K562 (cell line): ENCODE data around the gene COX5A. TPM values are rescaled to one million over a fixed set of nuclear protein-coding genes. Genes with fewer than 3 reads are reported as not detected.

Experiments
- ARNT ChIP-seq, 2 experiments: fragments of 450-650 bp; IDR thresholded peaks; 2 replicates each; pipeline ENCODE4 v1.6.1; 2016; ENCODE audit warnings: mild to moderate bottlenecking in 1 of 2
- BCOR ChIP-seq: fragments of 450-650 bp; IDR thresholded peaks from 2 replicates; pipeline ENCODE4 v1.6.1; 2016
- COPS2 ChIP-seq: fragments of 450-650 bp; conservative IDR thresholded peaks from 2 replicates; pipeline ENCODE4 v1.6.1; 2016; ENCODE audit warnings: mild to moderate bottlenecking, moderate library complexity
- HDAC6 ChIP-seq: IDR thresholded peaks from 2 replicates; pipeline ENCODE4 v1.6.1; 2012; ENCODE audit warnings: low read depth, mild to moderate bottlenecking, control low read depth, inconsistent platforms, low read length, moderate library complexity
- KAT2B ChIP-seq: IDR thresholded peaks from one replicate; pipeline ENCODE4 v1.6.1; 2012; ENCODE audit warnings: low read depth, mild to moderate bottlenecking, control low read depth, inconsistent platforms, low read length, moderate library complexity
- LARP7 ChIP-seq: fragments of 450-650 bp; IDR thresholded peaks from 2 replicates; pipeline ENCODE4 v1.6.1; 2016
- LEF1 ChIP-seq: fragments of 450-650 bp; IDR thresholded peaks from 2 replicates; pipeline ENCODE4 v1.6.1; 2016; ENCODE audit warnings: mild to moderate bottlenecking
- MAFK ChIP-seq: IDR thresholded peaks from 2 replicates; pipeline ENCODE4 v1.6.1; 2011; ENCODE audit warnings: low read length, improper control_type of control experiment
- NCOA2 ChIP-seq, 2 experiments: fragments of 450-650 bp; IDR thresholded peaks; 2 replicates each; pipeline ENCODE4 v1.6.1; 2018; ENCODE audit warnings: mild to moderate bottlenecking in 2 of 2, moderate library complexity in 1 of 2; ENCODE audit not compliant: partially characterized antibody in 2 of 2
- NR1H2 ChIP-seq: sonication (generic); formaldehyde crosslinking; IDR thresholded peaks from 2 replicates; pipeline ENCODE4 v1.4.0; 2020; ENCODE audit warnings: mild to moderate bottlenecking, missing genetic modification reagents
- POLR2AphosphoS2 ChIP-seq: IDR thresholded peaks from 2 replicates; pipeline ENCODE4 v1.6.1; 2012; ENCODE audit warnings: low read length, improper control_type of control experiment
- PURB ChIP-seq: sonication (generic); formaldehyde crosslinking; IDR thresholded peaks from 2 replicates; pipeline ENCODE4 v1.9.0; 2021; ENCODE audit warnings: low read depth, mild to moderate bottlenecking, missing genetic modification reagents
- RBM14 ChIP-seq: fragments of 200-400 bp; formaldehyde crosslinking; IDR thresholded peaks from 2 replicates; pipeline ENCODE4 v1.6.1; 2018; ENCODE audit warnings: low read depth, mild to moderate bottlenecking, low read length, moderate library complexity, borderline replicate concordance; ENCODE audit not compliant: insufficient read depth
- SMAD3 ChIP-seq: fragments of 450-650 bp; formaldehyde crosslinking; conservative IDR thresholded peaks from 2 replicates; pipeline ENCODE4 v1.4.0; 2020; ENCODE audit warnings: mild to moderate bottlenecking
- THRAP3 ChIP-seq: fragments of 450-650 bp; IDR thresholded peaks from 2 replicates; pipeline ENCODE4 v1.6.1; 2016; ENCODE audit warnings: mild to moderate bottlenecking, inconsistent platforms, borderline replicate concordance
- ZNF140 ChIP-seq: fragments of 250-450 bp; sonication (Bioruptor Pico); IDR thresholded peaks from 2 replicates; pipeline ENCODE4 v1.8.0; 2021; ENCODE audit warnings: moderate library complexity, mild to moderate bottlenecking, inconsistent platforms
- ZNF766 ChIP-seq: fragments of 200-800 bp; sonication (Bioruptor generic); conservative IDR thresholded peaks from 2 replicates; pipeline ENCODE4 v1.6.1; 2016; ENCODE audit warnings: missing genetic modification characterization, missing compliant biosample characterization
- polyA plus RNA-seq, 8 experiments: library from polyadenylated mRNA; depleted of rRNA in 4 of 8; stranded (reverse) in 5 of 8; unstranded in 3 of 8; fragments of >200 nt; fragmentation: Nextera tagmentation in 2 of 8; fragmentation: Illumina TruSeq in 1 of 8; extraction: Ambion mirVana in 2 of 8; extraction: Trizol in 1 of 8; gene quantifications; 2 replicates each; pipeline versions ENCODE4 v1.2.1 to v1.2.3, GENCODE V29; 2011 to 2014; ENCODE audit warnings: inconsistent platforms in 1 of 8, missing spikeins in 1 of 8
- total RNA-seq, 7 experiments: library from RNA; depleted of rRNA in 6 of 7; stranded (reverse); fragments of >200 nt in 6 of 7; fragmentation: Illumina TruSeq in 2 of 7; extraction: Trizol in 2 of 7; gene quantifications; 2 replicates each; pipeline versions ENCODE4 v1.2.1 to v1.2.3, GENCODE V29; 2011 to 2021; ENCODE audit warnings: low replicate concordance in 1 of 7
- TF ChIP-seq, protein P1 (sequence below): sonication (generic); formaldehyde crosslinking; IDR thresholded peaks from 2 replicates; pipeline ENCODE4 v1.8.0; 2022; ENCODE audit warnings: mild to moderate bottlenecking, missing genetic modification reagents
- TF ChIP-seq, protein P2 (sequence below): sonication (generic); formaldehyde crosslinking; IDR thresholded peaks from 2 replicates; pipeline ENCODE4 v1.8.0; 2022; ENCODE audit warnings: missing genetic modification reagents, mild to moderate bottlenecking, moderate library complexity, borderline replicate concordance
- TF ChIP-seq, protein P3 (sequence below): fragments of 450-650 bp; conservative IDR thresholded peaks from 2 replicates; pipeline ENCODE4 v1.6.1; 2016; ENCODE audit warnings: missing genetic modification characterization, low read depth, mild to moderate bottlenecking, missing compliant biosample characterization, moderate library complexity
- TF ChIP-seq, protein P4 (sequence below): sonication (generic); formaldehyde crosslinking; IDR thresholded peaks from 2 replicates; pipeline ENCODE4 v1.8.0; 2022; ENCODE audit warnings: missing genetic modification reagents, mild to moderate bottlenecking, borderline replicate concordance

COX5A gene
- total and polyA plus RNA-seq, 9 of the 15 experiments (the other 6 are each of a cell fraction or from before 2014, with no cell fraction given): 86.8 to 553 (median 371) TPM

DNA sequence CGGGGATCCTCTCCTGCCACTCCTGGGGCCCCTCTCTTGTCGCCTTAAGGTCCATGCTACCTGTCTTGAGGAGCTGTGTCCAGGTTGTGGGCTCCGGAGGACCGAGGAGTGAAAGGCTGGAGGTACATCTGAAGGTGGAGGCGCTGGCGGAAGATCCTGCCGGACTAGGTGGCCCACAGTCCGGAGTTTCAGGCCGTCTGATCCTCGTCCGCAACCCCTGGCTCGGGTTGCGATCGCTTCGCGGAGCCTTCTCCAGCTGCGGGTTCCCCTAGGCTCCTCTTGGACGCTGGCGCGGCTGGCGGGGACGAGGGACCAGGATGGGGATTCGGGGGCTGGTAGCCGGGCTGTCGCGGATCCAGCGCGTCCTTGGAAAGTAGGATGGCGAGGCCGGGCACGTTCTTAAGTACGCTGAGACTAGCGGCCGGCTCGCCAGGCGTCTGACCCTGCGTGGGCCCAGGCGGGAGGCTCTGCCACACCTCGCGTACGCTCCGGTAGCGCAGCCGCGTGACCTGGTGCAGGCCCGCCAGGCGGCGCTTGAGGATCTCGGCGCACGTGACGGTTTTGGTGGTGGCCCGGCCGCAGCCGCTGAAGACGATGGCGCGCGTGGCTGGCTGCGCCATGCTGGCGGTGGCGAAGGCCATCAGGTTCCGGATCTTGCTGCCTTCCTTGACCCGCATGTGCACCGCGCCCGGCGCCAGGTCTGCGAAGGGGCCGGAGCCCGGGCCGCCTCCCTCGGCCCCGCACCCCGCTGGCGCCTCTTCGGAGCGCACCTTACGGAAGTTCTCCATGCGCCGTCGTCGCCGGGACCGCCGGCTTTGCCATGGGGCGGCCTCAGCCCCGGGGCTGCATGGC, 18.1 kb upstream of the COX5A start (continued):
- peak; percentile 99; the same call in 1 of the 2 replicates for TF ChIP-seq NR1H2
- TF ChIP-seq MAFK: no peak
- no peak for TF ChIP-seq POLR2AphosphoS2
- TF ChIP-seq PURB (CRISPR knock-in tag): 0 out of 2 replicates have a peak, but pooled peaks have one; percentile 80
- TF ChIP-seq ARNT (IDR thresholded peaks at IDR 0.05): no peak
- no peak for TF ChIP-seq ZNF140 (CRISPR knock-in tag)
- TF ChIP-seq, protein P1, sequence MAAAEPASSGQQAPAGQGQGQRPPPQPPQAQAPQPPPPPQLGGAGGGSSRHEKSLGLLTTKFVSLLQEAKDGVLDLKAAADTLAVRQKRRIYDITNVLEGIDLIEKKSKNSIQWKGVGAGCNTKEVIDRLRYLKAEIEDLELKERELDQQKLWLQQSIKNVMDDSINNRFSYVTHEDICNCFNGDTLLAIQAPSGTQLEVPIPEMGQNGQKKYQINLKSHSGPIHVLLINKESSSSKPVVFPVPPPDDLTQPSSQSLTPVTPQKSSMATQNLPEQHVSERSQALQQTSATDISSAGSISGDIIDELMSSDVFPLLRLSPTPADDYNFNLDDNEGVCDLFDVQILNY (CRISPR knock-in tag): peak; percentile 100
- TF ChIP-seq HDAC6: 0 out of 2 replicates have a peak, but pooled peaks have one; percentile 23
- no peak for TF ChIP-seq KAT2B
- TF ChIP-seq, protein P2, sequence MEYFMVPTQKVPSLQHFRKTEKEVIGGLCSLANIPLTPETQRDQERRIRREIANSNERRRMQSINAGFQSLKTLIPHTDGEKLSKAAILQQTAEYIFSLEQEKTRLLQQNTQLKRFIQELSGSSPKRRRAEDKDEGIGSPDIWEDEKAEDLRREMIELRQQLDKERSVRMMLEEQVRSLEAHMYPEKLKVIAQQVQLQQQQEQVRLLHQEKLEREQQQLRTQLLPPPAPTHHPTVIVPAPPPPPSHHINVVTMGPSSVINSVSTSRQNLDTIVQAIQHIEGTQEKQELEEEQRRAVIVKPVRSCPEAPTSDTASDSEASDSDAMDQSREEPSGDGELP (CRISPR knock-in tag): peak; percentile 92
- no peak for TF ChIP-seq COPS2
- no peak for TF ChIP-seq ZNF766 (CRISPR knock-in tag)
- TF ChIP-seq THRAP3: no peak
- no peak for TF ChIP-seq NCOA2 (IDR thresholded peaks at IDR 0.05; ENCODE audit: partially characterized antibody in 2 of 2)
- TF ChIP-seq BCOR: peak; percentile 79
- TF ChIP-seq LEF1: peak; percentile 17; the same call in 1 of the 2 replicates
- TF ChIP-seq SMAD3 (CRISPR knock-in tag): no peak
- TF ChIP-seq LARP7: no peak
- TF ChIP-seq, protein P3, sequence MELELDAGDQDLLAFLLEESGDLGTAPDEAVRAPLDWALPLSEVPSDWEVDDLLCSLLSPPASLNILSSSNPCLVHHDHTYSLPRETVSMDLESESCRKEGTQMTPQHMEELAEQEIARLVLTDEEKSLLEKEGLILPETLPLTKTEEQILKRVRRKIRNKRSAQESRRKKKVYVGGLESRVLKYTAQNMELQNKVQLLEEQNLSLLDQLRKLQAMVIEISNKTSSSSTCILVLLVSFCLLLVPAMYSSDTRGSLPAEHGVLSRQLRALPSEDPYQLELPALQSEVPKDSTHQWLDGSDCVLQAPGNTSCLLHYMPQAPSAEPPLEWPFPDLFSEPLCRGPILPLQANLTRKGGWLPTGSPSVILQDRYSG (tag): 0 out of 2 replicates have a peak, but pooled peaks have one; percentile 44
- TF ChIP-seq, protein P4, sequence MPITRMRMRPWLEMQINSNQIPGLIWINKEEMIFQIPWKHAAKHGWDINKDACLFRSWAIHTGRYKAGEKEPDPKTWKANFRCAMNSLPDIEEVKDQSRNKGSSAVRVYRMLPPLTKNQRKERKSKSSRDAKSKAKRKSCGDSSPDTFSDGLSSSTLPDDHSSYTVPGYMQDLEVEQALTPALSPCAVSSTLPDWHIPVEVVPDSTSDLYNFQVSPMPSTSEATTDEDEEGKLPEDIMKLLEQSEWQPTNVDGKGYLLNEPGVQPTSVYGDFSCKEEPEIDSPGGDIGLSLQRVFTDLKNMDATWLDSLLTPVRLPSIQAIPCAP (CRISPR knock-in tag): peak; percentile 98
- no peak; the same call in 1 of the 2 replicates for TF ChIP-seq RBM14
